Measurements from ENCODE around the gene TMEM185A. TPM values are rescaled to one million over a fixed set of nuclear protein-coding genes. Genes with fewer than 3 reads are reported as not detected.

TMEM185A gene
- total and polyA plus RNA-seq, 10 of the 15 experiments (the other 5 are each of a cell fraction or from before 2014, with no cell fraction given): 2.4 to 25.1 (median 12.0) TPM

- H3K27me3 ChIP-seq (replicated peaks in 1 of 2; ENCODE audit: control insufficient read depth in 2 of 2, insufficient read depth in 2 of 2, low read length in 1 of 2): no peaks in the 10 kb centered on the region
- no peak overlapping the region for H3K4me3 ChIP-seq
- H3K9me3 ChIP-seq (replicated peaks; ENCODE audit: control insufficient read depth, insufficient read depth, low read length): no peaks in the 10 kb centered on the region
- no peak overlapping the region for H3K9ac ChIP-seq (ENCODE audit: control insufficient read depth, insufficient read depth, low read length)
- H3K4me1 ChIP-seq (ENCODE audit: control insufficient read depth, insufficient read depth, low read length): no peaks in the 10 kb centered on the region
- H2AFZ ChIP-seq (ENCODE audit: control insufficient read depth, low read depth, low read length): no peak overlapping the region
- SMC1A ChIA-PET (ENCODE audit: uncharacterized antibody, unreplicated experiment): no interaction called here
- in situ Hi-C loops (cut with MboI): no loop called here
- no peak for ATAC-seq
- intact Hi-C loops (cut with micrococcal nuclease; ENCODE audit: unreplicated experiment): no loop called here
- H4K20me1 ChIP-seq (ENCODE audit: control insufficient read depth, insufficient read depth): no peaks in the 10 kb centered on the region
- H3K79me2 ChIP-seq (ENCODE audit: control insufficient read depth, insufficient read depth, low read length): no peaks in the 10 kb centered on the region
- H3K4me2 ChIP-seq (ENCODE audit: control insufficient read depth, insufficient read depth): no peak overlapping the region
- DNase-seq (ENCODE audit: low read depth, low spot score): no peak
- H3K27ac ChIP-seq (ENCODE audit: control insufficient read depth, insufficient read depth): no peak overlapping the region
- TF ChIP-seq IRF3 (IDR thresholded peaks at IDR 0.05) (no peak), STAT3 (IDR thresholded peaks at IDR 0.05; ENCODE audit: low read depth, low read length) (no peak), ZNF24 (IDR thresholded peaks at IDR 0.05) (no peak), STAT1 (conservative IDR thresholded peaks at IDR 0.05) (no peak), SMARCA5 (IDR thresholded peaks at IDR 0.05) (no peak), PKNOX1 (IDR thresholded peaks at IDR 0.05) (no peak), YY1 (IDR thresholded peaks at IDR 0.05; ENCODE audit: low read depth, low read length) (no peak), RAD21 (IDR thresholded peaks at IDR 0.05; ENCODE audit: insufficient read depth, low read depth, low read length) (no peak), ZNF384 (IDR thresholded peaks at IDR 0.05; ENCODE audit: borderline replicate concordance, low read depth, low read length) (no peak), IRF5 (IDR thresholded peaks at IDR 0.05; ENCODE audit: borderline replicate concordance) (no peak), FOXK2 (IDR thresholded peaks at IDR 0.05) (no peak), SRF (IDR thresholded peaks at IDR 0.05; ENCODE audit: low read depth in 2 of 2, low read length in 2 of 2) (no peak), NBN (IDR thresholded peaks at IDR 0.05) (no peak), ZNF592 (IDR thresholded peaks at IDR 0.05) (no peak), RCOR1 (conservative IDR thresholded peaks at IDR 0.05; ENCODE audit: low read depth, low read length) (no peak), ETV6 (conservative IDR thresholded peaks at IDR 0.05 in 1 of 2, IDR thresholded peaks at IDR 0.05 in 1 of 2; ENCODE audit: borderline replicate concordance in 1 of 2, low read depth in 1 of 2) (no peak)
- no peaks in the 10 kb centered on the region for H3K36me3 ChIP-seq (ENCODE audit: control insufficient read depth in 2 of 2, insufficient read depth in 2 of 2, low read length in 1 of 2)
- WGBS (ENCODE audit: insufficient coverage, insufficient replicate concordance, low lambda C conversion rate, missing lambda C conversion rate): 24% methylated on average over 2 of the region's 2 CpGs
- RAD21 ChIA-PET (ENCODE audit: unreplicated experiment): no interaction called here
- BruUV-seq (replicated peaks): no TSS peak
- CTCF ChIA-PET: no interaction called here
- POLR2A ChIA-PET: no interaction called here
- no peak for FAIRE-seq
These were observed 49.6 kb upstream of the TMEM185A start for GRCh38 chrX:149681182-149681581.

Measured in GM12878 (cell line).